ENCODE results near the gene SPECC1.
"Not testable (repeated sequence)": the region's sequence is repeated elsewhere in the genome, so short reads cannot be mapped to it uniquely, and the experiment has no call there.

Gene SPECC1

DNA sequence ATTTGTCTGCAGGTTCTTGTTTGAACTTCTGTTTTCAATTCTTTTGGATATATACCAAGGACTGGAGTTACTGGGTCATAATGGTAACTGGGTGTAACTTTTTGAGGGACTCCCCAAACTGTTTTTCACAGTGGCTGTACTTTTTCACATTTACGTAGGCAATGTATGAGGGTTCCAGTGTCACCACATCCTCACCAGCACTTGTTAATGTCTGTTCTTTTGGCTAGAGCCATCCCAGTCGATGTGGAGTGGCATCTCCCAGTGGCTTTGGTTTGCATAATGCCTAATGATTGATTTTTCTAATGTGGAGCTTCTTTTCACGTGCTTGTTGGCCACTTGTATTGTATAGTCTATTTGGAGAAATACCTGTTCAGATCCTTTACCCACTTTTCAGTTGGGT is 59.3 kb downstream of the SPECC1 start:
- Histone ChIP-seq H3K27me3 (ENCODE audit: insufficient read depth, low read length) (no peaks in the 10 kb centered on the region), H3K27ac (ENCODE audit: low read depth, low read length) (no peak overlapping the region), H3K4me3 (ENCODE audit: low read depth, low read length) (no peak overlapping the region), H2AFZ (ENCODE audit: low read length, unreplicated experiment) (no peak overlapping the region), H3K36me3 (ENCODE audit: insufficient read depth, low read length) (no peaks in the 10 kb centered on the region), H3K79me2 (ENCODE audit: control insufficient read depth, insufficient read depth, low read length, unreplicated experiment) (no peaks in the 10 kb centered on the region), H3K4me1 (ENCODE audit: control insufficient read depth, insufficient read depth, low read length, unreplicated experiment) (peaks cover 31% of the 10 kb centered on the region)

DNA sequence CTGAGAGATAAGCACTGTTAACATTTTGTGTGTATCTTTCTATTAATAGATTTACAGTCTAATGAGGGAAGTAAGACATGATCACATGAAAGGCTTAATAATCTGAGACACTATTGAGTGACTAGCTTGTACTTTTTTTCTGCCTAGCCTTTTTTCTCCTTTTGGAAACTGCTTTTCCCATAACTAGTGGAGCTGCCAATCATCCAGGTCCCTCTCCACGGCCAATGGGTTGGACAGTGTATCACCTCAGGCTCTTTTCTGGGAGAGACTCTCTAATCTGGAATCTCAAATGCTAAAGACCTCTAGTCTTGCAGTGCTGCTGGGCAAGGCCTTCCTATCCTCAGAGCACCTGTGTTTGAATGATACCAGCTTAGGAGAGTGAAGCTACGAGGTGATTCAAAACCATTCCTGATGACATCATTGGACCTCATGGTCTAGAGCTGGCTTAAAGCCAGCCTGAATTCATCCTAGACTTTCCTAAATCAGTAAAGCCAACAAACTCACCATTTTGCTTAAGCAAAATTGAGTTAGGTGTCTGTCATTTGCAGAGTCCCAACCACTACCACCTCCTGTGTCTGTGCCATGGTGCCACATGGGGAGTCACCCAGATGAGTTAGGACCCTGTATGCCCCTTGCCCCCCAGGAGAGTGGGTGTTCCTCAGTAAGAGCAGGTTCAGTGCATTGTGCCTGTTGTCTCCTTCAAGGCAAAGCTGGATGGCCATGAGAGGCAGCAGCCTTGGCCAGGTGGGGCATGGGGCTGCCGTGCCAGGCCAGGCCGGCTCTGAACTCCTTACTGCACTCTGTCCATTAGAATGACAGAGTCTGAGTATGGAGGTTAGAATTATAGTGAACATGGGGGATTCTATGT is 62.9 kb downstream of the SPECC1 start:
- Histone ChIP-seq H3K79me2 (ENCODE audit: control insufficient read depth, insufficient read depth, low read length, unreplicated experiment) (no peaks in the 10 kb centered on the region), H3K4me3 (ENCODE audit: low read depth, low read length) (no peak overlapping the region), H2AFZ (ENCODE audit: low read length, unreplicated experiment) (no peak overlapping the region), H3K36me3 (ENCODE audit: insufficient read depth, low read length) (no peaks in the 10 kb centered on the region), H3K27ac (ENCODE audit: low read depth, low read length) (no peak overlapping the region), H3K27me3 (ENCODE audit: insufficient read depth, low read length) (no peaks in the 10 kb centered on the region), H3K4me1 (ENCODE audit: control insufficient read depth, insufficient read depth, low read length, unreplicated experiment) (peaks cover 16% of the 10 kb centered on the region)

DNA sequence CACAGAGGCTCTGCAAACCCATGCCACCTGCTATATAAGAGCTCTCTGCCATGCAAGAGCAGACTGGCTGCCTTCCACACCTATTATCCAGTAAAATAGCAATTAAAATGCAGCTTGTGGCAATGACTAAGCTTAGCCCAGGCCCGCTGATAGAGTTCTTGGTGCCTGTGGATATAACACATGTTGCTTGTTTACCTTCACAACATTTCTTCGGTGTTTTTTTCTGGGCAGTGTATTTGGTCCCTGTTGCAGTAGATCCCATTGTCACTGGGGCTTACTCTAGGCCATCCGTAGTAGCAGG is 63.5 kb downstream of the SPECC1 start:
- H3K4me3 ChIP-seq (ENCODE audit: low read depth, low read length): no peak overlapping the region
- H2AFZ ChIP-seq (ENCODE audit: low read length, unreplicated experiment): no peak overlapping the region
- no peaks in the 10 kb centered on the region for H3K79me2 ChIP-seq (ENCODE audit: control insufficient read depth, insufficient read depth, low read length, unreplicated experiment)
- no peak overlapping the region for H3K27ac ChIP-seq (ENCODE audit: low read depth, low read length)
- H3K36me3 ChIP-seq (ENCODE audit: insufficient read depth, low read length): no peaks in the 10 kb centered on the region
- H3K4me1 ChIP-seq (ENCODE audit: control insufficient read depth, insufficient read depth, low read length, unreplicated experiment): peaks cover 16% of the 10 kb centered on the region
- no peaks in the 10 kb centered on the region for H3K27me3 ChIP-seq (ENCODE audit: insufficient read depth, low read length)

DNA sequence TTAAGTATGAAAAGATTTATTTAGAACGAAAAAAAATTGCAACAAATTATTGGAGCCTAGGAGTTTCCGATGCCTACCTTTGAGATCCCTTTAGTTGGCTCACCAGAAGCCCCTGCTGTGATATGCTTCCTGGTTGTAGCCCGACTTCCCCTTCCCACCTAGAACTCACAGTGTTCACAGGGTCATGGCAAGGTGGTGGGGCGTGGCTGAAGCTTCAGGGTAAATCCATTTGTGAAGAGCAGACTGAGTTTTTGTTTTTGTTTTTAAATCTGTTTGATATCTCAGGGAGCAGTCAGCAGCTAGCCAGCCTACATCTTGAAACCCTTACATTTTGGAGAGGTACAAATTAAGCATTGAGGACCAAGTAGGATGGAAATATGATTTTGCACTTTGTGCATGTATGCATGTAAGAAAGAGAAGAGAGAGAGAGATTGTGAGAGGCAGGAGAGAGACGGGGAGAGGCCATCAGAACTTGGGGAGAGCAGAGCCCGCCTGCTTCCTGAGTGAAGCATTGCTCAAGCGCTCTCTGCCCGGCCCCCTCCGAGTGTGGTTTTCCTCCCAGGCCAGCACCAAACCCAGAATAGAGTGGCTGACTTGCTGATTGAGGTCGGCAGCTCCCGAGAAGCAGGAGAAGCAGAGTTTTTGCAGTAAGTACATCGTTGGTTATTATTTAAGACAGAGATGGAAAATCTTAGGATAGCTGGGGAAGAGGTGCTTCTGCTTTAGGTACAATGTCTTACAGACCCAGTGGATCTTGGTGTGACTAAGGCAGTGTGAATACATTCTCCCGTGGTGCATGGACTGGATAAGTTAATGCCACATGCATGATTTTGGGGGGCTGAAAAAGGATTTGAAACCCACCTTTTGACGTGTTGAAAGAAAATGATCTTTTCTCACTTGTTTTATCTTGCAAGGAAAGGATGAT is 64.2 kb downstream of the SPECC1 start:
- H3K36me3 ChIP-seq (ENCODE audit: insufficient read depth, low read length): no peaks in the 10 kb centered on the region
- H3K27ac ChIP-seq (ENCODE audit: low read depth, low read length): no peak overlapping the region
- peak overlapping the region; percentile 32 for H3K4me3 ChIP-seq (ENCODE audit: low read depth, low read length)
- no peaks in the 10 kb centered on the region for H3K79me2 ChIP-seq (ENCODE audit: control insufficient read depth, insufficient read depth, low read length, unreplicated experiment)
- H2AFZ ChIP-seq (ENCODE audit: low read length, unreplicated experiment): peak overlapping the region; percentile 7
- no peaks in the 10 kb centered on the region for H3K27me3 ChIP-seq (ENCODE audit: insufficient read depth, low read length)
- peaks cover 16% of the 10 kb centered on the region for H3K4me1 ChIP-seq (ENCODE audit: control insufficient read depth, insufficient read depth, low read length, unreplicated experiment)

DNA sequence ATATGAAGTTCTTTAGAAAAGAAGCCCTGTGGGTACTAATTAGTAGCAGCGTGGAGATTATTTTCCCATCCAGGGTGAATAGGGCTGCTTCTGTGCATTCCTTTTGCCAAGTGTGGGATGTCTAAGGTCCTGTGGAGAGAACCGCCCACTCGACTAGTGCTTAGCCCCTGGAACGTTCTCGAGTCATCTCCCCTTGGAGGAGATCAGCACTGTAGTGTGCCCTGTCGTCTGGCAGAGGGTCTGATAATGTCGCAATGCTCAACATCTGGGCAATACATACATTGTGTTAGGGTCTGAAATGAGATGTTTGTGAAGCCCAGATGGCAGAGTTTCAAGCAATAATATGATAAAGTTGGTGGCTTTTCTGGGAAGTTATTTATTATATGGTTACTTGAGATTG is 64.8 kb downstream of the SPECC1 start:
- no peaks in the 10 kb centered on the region for H3K27me3 ChIP-seq (ENCODE audit: insufficient read depth, low read length)
- peaks cover 16% of the 10 kb centered on the region for H3K4me1 ChIP-seq (ENCODE audit: control insufficient read depth, insufficient read depth, low read length, unreplicated experiment)
- H3K27ac ChIP-seq (ENCODE audit: low read depth, low read length): no peak overlapping the region
- peak overlapping the region; percentile 32 for H3K4me3 ChIP-seq (ENCODE audit: low read depth, low read length)
- no peaks in the 10 kb centered on the region for H3K36me3 ChIP-seq (ENCODE audit: insufficient read depth, low read length)
- peak overlapping the region; percentile 7 for H2AFZ ChIP-seq (ENCODE audit: low read length, unreplicated experiment)
- no peaks in the 10 kb centered on the region for H3K79me2 ChIP-seq (ENCODE audit: control insufficient read depth, insufficient read depth, low read length, unreplicated experiment)

DNA sequence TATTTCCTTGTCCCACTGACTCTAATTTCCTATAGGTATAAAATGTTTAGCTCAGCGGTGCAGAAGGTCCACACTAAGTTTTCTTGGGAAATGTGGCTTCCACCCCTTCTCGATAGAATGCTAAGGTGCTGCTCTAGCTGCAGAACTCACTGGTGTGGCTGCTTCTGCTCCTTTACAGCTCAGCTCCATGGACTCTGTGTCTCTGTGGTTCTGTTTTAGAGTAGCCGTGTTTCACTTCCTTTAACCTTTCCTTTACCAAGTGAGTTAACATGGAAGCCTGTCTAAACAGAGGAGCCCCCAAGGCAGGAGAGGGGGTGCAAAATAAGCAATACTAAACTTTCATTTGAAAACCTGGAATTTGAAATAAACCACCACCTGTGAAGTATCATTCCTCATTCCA is 65.3 kb downstream of the SPECC1 start:
- H3K4me1 ChIP-seq (ENCODE audit: control insufficient read depth, insufficient read depth, low read length, unreplicated experiment): peaks cover 16% of the 10 kb centered on the region
- peak overlapping the region; percentile 7 for H2AFZ ChIP-seq (ENCODE audit: low read length, unreplicated experiment)
- no peaks in the 10 kb centered on the region for H3K27me3 ChIP-seq (ENCODE audit: insufficient read depth, low read length)
- no peaks in the 10 kb centered on the region for H3K36me3 ChIP-seq (ENCODE audit: insufficient read depth, low read length)
- H3K79me2 ChIP-seq (ENCODE audit: control insufficient read depth, insufficient read depth, low read length, unreplicated experiment): no peaks in the 10 kb centered on the region
- no peak overlapping the region for H3K27ac ChIP-seq (ENCODE audit: low read depth, low read length)
- H3K4me3 ChIP-seq (ENCODE audit: low read depth, low read length): peak overlapping the region; percentile 32

DNA sequence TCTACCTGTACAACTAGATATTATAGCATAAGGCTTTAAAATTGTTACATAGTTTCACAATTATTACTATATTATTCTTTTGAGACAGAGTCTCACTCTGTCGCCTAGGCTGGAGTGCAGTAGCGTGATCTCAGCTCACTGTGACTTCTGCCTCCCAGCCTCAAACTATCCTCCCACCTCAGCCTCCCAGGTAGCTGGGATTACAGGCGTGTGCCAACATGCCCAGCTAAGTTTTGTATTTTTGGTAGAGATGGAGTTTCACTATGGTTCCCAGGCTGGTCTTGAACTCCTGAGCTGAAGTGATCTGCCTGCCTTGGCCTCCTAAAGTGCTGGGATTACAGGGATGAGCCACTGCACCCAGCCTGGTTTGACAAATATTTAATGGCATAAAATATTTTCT is 67.0 kb downstream of the SPECC1 start:
- Histone ChIP-seq H3K4me1 (ENCODE audit: control insufficient read depth, insufficient read depth, low read length, unreplicated experiment) (peaks cover 16% of the 10 kb centered on the region), H2AFZ (ENCODE audit: low read length, unreplicated experiment) (peak overlapping the region; percentile 88)
- not testable (repeated sequence) for H3K36me3 ChIP-seq (ENCODE audit: insufficient read depth, low read length); H3K27me3 ChIP-seq (ENCODE audit: insufficient read depth, low read length); H3K27ac ChIP-seq (ENCODE audit: low read depth, low read length); H3K4me3 ChIP-seq (ENCODE audit: low read depth, low read length); H3K79me2 ChIP-seq (ENCODE audit: control insufficient read depth, insufficient read depth, low read length, unreplicated experiment)

DNA sequence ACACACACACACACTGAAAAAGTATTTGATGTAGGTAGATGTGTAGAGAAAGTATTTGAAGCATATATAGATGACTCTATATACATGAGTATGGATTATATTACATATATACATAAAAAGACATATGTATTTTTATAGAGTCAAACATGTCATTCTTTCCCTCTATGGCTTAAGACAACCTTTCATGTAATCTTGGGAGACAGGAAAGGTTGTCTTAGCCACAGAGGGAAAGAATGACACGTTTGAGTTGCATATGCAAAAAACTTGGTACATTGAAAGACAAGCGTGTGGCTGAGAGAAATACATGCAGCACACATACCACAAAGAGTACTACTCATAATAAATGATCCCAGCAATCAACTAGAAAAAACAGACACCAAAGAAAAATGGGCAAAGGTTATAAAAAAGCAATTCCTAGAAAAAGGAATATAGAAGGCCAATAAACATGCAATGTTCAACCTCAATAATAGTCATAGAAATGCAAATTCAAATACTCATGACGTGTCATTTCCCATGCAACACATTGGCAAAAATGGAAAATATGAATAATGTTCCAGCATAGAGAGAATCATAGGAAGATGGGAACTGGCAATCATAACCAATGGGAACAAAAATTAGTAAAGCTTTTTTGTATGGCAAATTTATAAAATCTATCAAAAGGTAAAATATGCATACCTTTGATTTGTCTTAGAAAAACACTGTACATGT is 69.0 kb downstream of the SPECC1 start:
- H3K79me2 ChIP-seq (ENCODE audit: control insufficient read depth, insufficient read depth, low read length, unreplicated experiment): no peaks in the 10 kb centered on the region
- no peaks in the 10 kb centered on the region for H3K27me3 ChIP-seq (ENCODE audit: insufficient read depth, low read length)
- no peak overlapping the region for H3K4me3 ChIP-seq (ENCODE audit: low read depth, low read length)
- H2AFZ ChIP-seq (ENCODE audit: low read length, unreplicated experiment): no peak overlapping the region
- H3K27ac ChIP-seq (ENCODE audit: low read depth, low read length): no peak overlapping the region
- peaks cover 16% of the 10 kb centered on the region for H3K4me1 ChIP-seq (ENCODE audit: control insufficient read depth, insufficient read depth, low read length, unreplicated experiment)
- no peaks in the 10 kb centered on the region for H3K36me3 ChIP-seq (ENCODE audit: insufficient read depth, low read length)

DNA sequence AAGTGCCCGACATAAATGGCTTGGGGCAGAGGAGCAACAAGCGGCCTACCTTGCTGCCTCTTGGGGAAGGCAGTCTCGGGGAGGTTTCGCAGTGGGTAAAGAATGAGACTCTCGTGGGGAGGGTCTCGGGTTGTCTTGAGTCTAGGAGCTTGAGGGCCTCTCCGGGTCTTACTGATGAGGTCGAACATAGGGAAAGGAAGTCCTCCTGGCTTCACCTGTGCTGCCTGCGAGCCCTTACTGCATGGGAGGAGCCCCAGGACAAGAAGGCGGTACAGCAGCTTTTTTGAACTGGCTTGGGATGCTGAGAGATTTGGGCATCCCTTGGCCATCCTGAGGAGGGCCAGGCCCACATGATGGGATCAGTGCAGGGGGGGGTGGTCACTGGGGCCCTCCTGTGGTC is 71.4 kb downstream of the SPECC1 start:
- Histone ChIP-seq H3K36me3 (ENCODE audit: insufficient read depth, low read length) (no peaks in the 10 kb centered on the region), H3K4me1 (ENCODE audit: control insufficient read depth, insufficient read depth, low read length, unreplicated experiment) (peaks cover 12% of the 10 kb centered on the region), H3K27me3 (ENCODE audit: insufficient read depth, low read length) (no peaks in the 10 kb centered on the region)

DNA sequence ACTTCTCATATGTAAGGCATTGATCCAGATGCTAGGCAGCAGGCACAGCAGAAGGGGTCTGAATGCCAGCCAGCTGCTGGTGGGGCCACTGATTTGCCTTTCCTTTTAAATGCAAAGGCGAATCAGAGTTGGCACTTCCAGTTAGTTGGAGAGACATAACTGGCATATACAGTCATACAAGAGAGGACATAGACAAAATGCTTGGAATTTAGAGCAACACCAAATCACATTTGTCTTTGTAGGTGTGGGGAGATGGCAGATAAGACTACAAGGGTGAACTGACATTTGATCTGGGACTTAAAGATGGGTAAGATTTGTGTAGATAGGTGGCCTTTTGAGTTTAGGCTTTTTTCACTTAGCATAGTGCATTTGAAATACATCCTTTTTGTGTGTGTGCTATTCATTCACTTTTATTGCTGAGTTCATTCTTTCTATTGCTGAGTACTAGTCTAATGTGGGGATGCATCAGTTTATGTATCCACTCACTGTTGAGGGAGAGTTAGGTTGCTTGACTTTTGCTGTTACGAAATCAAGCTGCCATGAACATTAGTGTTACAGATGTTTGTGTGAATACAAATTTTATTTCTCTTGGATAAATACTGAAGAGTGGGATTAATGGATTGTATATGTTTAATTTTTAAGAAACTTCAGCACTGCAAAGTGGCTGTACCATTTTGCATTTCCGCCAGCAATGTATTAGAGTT is 74.1 kb downstream of the SPECC1 start:
- Histone ChIP-seq H3K79me2 (ENCODE audit: control insufficient read depth, insufficient read depth, low read length, unreplicated experiment) (no peaks in the 10 kb centered on the region), H3K27ac (ENCODE audit: low read depth, low read length) (no peak overlapping the region), H3K4me3 (ENCODE audit: low read depth, low read length) (no peak overlapping the region), H3K27me3 (ENCODE audit: insufficient read depth, low read length) (no peaks in the 10 kb centered on the region), H3K4me1 (ENCODE audit: control insufficient read depth, insufficient read depth, low read length, unreplicated experiment) (peaks cover 8% of the 10 kb centered on the region), H3K36me3 (ENCODE audit: insufficient read depth, low read length) (no peaks in the 10 kb centered on the region), H2AFZ (ENCODE audit: low read length, unreplicated experiment) (no peak overlapping the region)

More for the DNA sequence above, 71.4 kb downstream of the SPECC1 start:
- no peaks in the 10 kb centered on the region for H3K79me2 ChIP-seq (ENCODE audit: control insufficient read depth, insufficient read depth, low read length, unreplicated experiment)
- H3K4me3 ChIP-seq (ENCODE audit: low read depth, low read length): no peak overlapping the region
- no peak overlapping the region for H2AFZ ChIP-seq (ENCODE audit: low read length, unreplicated experiment)
- H3K27ac ChIP-seq (ENCODE audit: low read depth, low read length): no peak overlapping the region

Measured in ACC112 (cell line).